Esophagus muscularis mucosa (tissue), 4 donors: ENCODE measurements around the gene IFNA21. TPM values are rescaled to one million over a fixed set of nuclear protein-coding genes. Genes with fewer than 3 reads are reported as not detected.
A peak's percentile ranks its signal among the peaks of the same experiment; 100 is the strongest.
"Not testable (repeated sequence)": the region's sequence is repeated elsewhere in the genome, so short reads cannot be mapped to it uniquely, and the experiment has no call there.

Source experiments
- DNase-seq: peaks from one replicate; pipeline ENCODE4 v3.0.0-alpha.2; 2017; ENCODE audit errors: extremely low spot score
- H3K27ac ChIP-seq, 4 donors: fragments of 200-600 bp; sonication (generic); replicated peaks in 1 of 4; 1 replicate in 3 of 4; 2 replicates in 1 of 4; pipeline ENCODE4 v1.5.1; 2016 to 2019; ENCODE audit warnings: mild to moderate bottlenecking in 1 of 4
- H3K27me3 ChIP-seq, 4 donors: fragments of 200-600 bp; sonication (generic); one replicate each; pipeline versions ENCODE4 v1.5.1 to v1.6.0; 2016 to 2019
- H3K36me3 ChIP-seq, 4 donors: fragments of 200-600 bp; sonication (generic); one replicate each; pipeline ENCODE4 v1.5.1; 2016 to 2019
- H3K4me1 ChIP-seq, 4 donors: fragments of 200-600 bp; sonication (generic); one replicate each; pipeline ENCODE4 v1.5.1; 2016 to 2019
- H3K4me3 ChIP-seq, 4 donors: fragments of 200-600 bp; sonication (generic); 1 replicate in 2 of 4; 2 replicates in 2 of 4; pipeline ENCODE4 v1.5.1; 2016 to 2019; ENCODE audit warnings: mild to moderate bottlenecking in 4 of 4, moderate library complexity in 1 of 4
- H3K9me3 ChIP-seq, 4 donors: fragments of 200-600 bp; sonication (generic); 1 replicate in 3 of 4; 2 replicates in 1 of 4; pipeline ENCODE4 v1.5.1; 2016 to 2019
- CTCF ChIP-seq, 3 experiments: fragments of 200-600 bp in 2 of 3; fragments of 450-650 bp in 1 of 3; sonication (generic) in 2 of 3; IDR thresholded peaks; one replicate each; pipeline ENCODE4 v1.5.1; 2017 to 2019; ENCODE audit warnings: antibody characterized with exemption in 3 of 3, mild to moderate bottlenecking in 2 of 3, moderate library complexity in 1 of 3
- EP300 ChIP-seq: sonication (generic); formaldehyde crosslinking; IDR thresholded peaks from one replicate; pipeline ENCODE4 v1.6.1; 2017; ENCODE audit warnings: antibody characterized with exemption
- POLR2A ChIP-seq: fragments of 450-650 bp; IDR thresholded peaks from one replicate; pipeline ENCODE4 v1.6.1; 2017; ENCODE audit warnings: antibody characterized with exemption, moderate library complexity, mild to moderate bottlenecking, low read depth
- POLR2AphosphoS5 ChIP-seq, 2 donors: sonication (generic); formaldehyde crosslinking; IDR thresholded peaks; one replicate each; pipeline ENCODE4 v1.6.1; 2017; ENCODE audit warnings: antibody characterized with exemption in 2 of 2
- WGBS: methylation state at CpG from one replicate; pipeline ENCODE4 v1.1.5; 2018; 5-methylcytosine and 5-hydroxymethylcytosine counted together
- intact Hi-C: fragments of 100-400 bp; cut with DNase I; formaldehyde crosslinking; loops from one replicate; pipeline ENCODE4 v1.15.1; 2023
- total RNA-seq, 4 donors: library from RNA; depleted of rRNA; stranded (reverse); fragments of >200 nt; gene quantifications; one replicate each; pipeline versions ENCODE4 v1.1.0 to v1.2.1, GENCODE V29; 2016

Gene IFNA21
- total RNA-seq, 4 donors from 2014 or later: not detected

GRCh38 chr9:21194867-21195776 lies 28.7 kb upstream of the IFNA21 start:
- H3K36me3 ChIP-seq, H3K27ac ChIP-seq, H3K9me3 ChIP-seq, H3K4me3 ChIP-seq, intact Hi-C loops, H3K27me3 ChIP-seq, H3K4me1 ChIP-seq, DNase-seq: not testable (repeated sequence)
- 27% methylated on average over 5 of the region's 6 CpGs for WGBS
- TF ChIP-seq CTCF (IDR thresholded peaks at IDR 0.05): peak; percentile 45 to 63 (median 49)

GRCh38 chr9:21187487-21187886 lies 21.0 kb upstream of the IFNA21 start, which contains the start of gene IFNA4:
Gene IFNA4 (minus strand): TSS chr9:21187587. CDS start chr9:21187531, 56 bp downstream.
- DNase-seq, H3K9me3 ChIP-seq, H3K27me3 ChIP-seq, H3K36me3 ChIP-seq, H3K27ac ChIP-seq, H3K4me3 ChIP-seq, H3K4me1 ChIP-seq: not testable (repeated sequence)
- 89% methylated on average over 3 of the region's 3 CpGs for WGBS
- intact Hi-C loops: loop anchor here (10.0 kb wide), 1 partner anchor 53 kb away; no protein-coding TSS in a partner anchor

DNA sequence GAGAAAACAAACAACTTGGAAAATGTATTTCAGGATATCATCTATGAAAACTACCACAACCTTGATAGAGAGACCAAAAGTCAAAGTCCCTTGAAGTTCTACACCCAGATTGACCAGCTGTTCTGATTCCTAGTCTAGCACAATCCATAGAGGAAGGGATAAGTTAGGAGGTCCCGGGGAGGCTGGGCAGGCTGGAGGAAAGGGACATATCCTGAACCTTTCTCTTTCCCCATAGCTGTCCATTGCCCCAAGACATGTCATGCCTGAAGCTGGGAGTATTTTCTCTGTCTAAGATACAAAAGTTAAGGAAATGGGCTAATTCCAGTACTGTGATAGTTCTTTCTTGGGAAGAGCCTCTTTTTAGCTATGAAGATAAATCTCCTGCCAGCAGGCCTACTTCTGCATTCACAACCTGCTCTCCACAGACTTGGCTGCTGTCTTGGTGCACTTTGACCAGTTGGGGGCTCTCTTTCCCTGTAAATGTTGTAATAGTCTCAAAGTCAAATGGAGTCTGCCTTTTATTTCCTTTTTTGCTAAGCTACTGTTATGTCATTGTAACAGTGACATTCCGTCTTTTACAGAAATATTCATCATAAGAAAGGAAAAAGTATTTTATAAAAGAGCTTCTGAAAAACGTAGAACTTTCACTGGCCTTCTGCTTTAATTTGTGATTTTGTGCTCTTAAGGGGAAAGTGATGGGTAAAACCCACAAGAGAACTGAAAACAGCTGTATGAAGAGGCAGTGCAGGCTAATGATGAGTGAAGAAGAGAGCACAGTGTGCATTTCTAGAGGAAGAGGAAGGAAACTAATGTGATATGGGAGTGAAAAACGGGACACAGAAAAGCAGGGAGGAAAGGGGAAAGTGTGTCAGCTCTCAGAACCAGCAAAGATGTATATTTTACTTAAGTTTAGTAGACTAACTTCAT lies 16.6 kb upstream of the IFNA21 start:
- intact Hi-C loops: loop anchor here (10.0 kb wide), 1 partner anchor 48 kb away; no protein-coding TSS in a partner anchor
- whole genome bisulfite sequencing: 34% methylated on average over 4 of the region's 4 CpGs
- not testable (repeated sequence) for H3K27ac ChIP-seq

GRCh38 chr9:21174671-21175070 lies 8.2 kb upstream of the IFNA21 start:
- WGBS: 80% methylated on average over 2 of the region's 2 CpGs

More for the DNA sequence above, 16.6 kb upstream of the IFNA21 start:
- not testable (repeated sequence) for H3K9me3 ChIP-seq, DNase-seq, H3K27me3 ChIP-seq, H3K4me3 ChIP-seq, H3K4me1 ChIP-seq, H3K36me3 ChIP-seq
- peak in 1 of 3 experiments; percentile 37 for TF ChIP-seq CTCF (IDR thresholded peaks at IDR 0.05)

More at GRCh38 chr9:21174671-21175070, 8.2 kb upstream of the IFNA21 start:
- Histone ChIP-seq H3K27me3 (no peaks in the 10 kb centered on the region), H3K4me1 (no peaks in the 10 kb centered on the region), H3K27ac (no peak overlapping the region), H3K9me3 (no peaks in the 10 kb centered on the region), H3K4me3 (no peak overlapping the region), H3K36me3 (no peaks in the 10 kb centered on the region)
- intact Hi-C loops: no loop called here
- TF ChIP-seq EP300: no peak
- TF ChIP-seq CTCF (IDR thresholded peaks at IDR 0.05): no peak
- TF ChIP-seq POLR2A: no peak
- no peak for TF ChIP-seq POLR2AphosphoS5 (IDR thresholded peaks at IDR 0.05)
- no peak for DNase-seq
